HG02973 (cell line): ENCODE data around the gene CUBN.
"Not testable (repeated sequence)": the region's sequence is repeated elsewhere in the genome, so short reads cannot be mapped to it uniquely, and the experiment has no call there.

ENCODE experiments used
- ATAC-seq: cut with Tn5 transposase; IDR thresholded peaks from one replicate; pipeline ENCODE4 v1.9.1; 2021; ENCODE audit warnings: moderate library complexity; ENCODE audit not compliant: unreplicated experiment

CUBN gene

GRCh38 chr10:16843252-16843870 lies 286.2 kb downstream of the CUBN start:
- no peak for ATAC-seq

- no peak for ATAC-seq
Observed at GRCh38 chr10:16835228-16835627, 294.4 kb downstream of the CUBN start.

- ATAC-seq: no peak
Observed at GRCh38 chr10:16832351-16833080, 297.1 kb downstream of the CUBN start.

- no peak for ATAC-seq
Observed at GRCh38 chr10:16828701-16829175, 300.9 kb downstream of the CUBN start.

GRCh38 chr10:16828114-16828568 lies 301.5 kb downstream of the CUBN start:
- ATAC-seq: peak; percentile 70

GRCh38 chr10:16827474-16827873 lies 302.1 kb downstream of the CUBN start:
- not testable (repeated sequence) for ATAC-seq

- ATAC-seq: no peak
Observed at GRCh38 chr10:16822726-16823360, 306.8 kb downstream of the CUBN start.

GRCh38 chr10:16822027-16822426 lies 307.6 kb downstream of the CUBN start:
- no peak for ATAC-seq

GRCh38 chr10:16820421-16820820 lies 309.2 kb downstream of the CUBN start:
- no peak for ATAC-seq

- no peak for ATAC-seq
Observed at GRCh38 chr10:16820018-16820417, 309.6 kb downstream of the CUBN start.

- no peak for ATAC-seq
Observed at GRCh38 chr10:16819436-16819835, 310.2 kb downstream of the CUBN start.

GRCh38 chr10:16819026-16819425 lies 310.6 kb downstream of the CUBN start:
- no peak for ATAC-seq

- peak; percentile 97 for ATAC-seq
Observed at GRCh38 chr10:16817125-16818019, 312.2 kb downstream of the CUBN start, which contains the start of gene RSU1. Gene RSU1, minus strand, starts transcription at chr10:16817424. Its CDS starts 343 bp downstream, at chr10:16817081.

- ATAC-seq: no peak
Observed at GRCh38 chr10:16816830-16817124, 312.8 kb downstream of the CUBN start.

- ATAC-seq: no peak
Observed at GRCh38 chr10:16816171-16816570, 313.4 kb downstream of the CUBN start.

GRCh38 chr10:16814012-16814411 lies 315.6 kb downstream of the CUBN start:
- ATAC-seq: no peak

GRCh38 chr10:16812676-16813075 lies 316.9 kb downstream of the CUBN start:
- ATAC-seq: no peak

- ATAC-seq: no peak
Observed at GRCh38 chr10:16811765-16812164, 317.8 kb downstream of the CUBN start.

- no peak for ATAC-seq
Observed at GRCh38 chr10:16811292-16811691, 318.3 kb downstream of the CUBN start.

GRCh38 chr10:16809074-16809718 lies 320.4 kb downstream of the CUBN start:
- ATAC-seq: peak; percentile 79
